WERI-Rb-1 (cell line): ENCODE data around the gene DBF4B.
"Not testable (repeated sequence)": the region's sequence is repeated elsewhere in the genome, so short reads cannot be mapped to it uniquely, and the experiment has no call there.

Experiments used
- DNase-seq: peaks from one replicate; pipeline ENCODE4 v3.0.0-alpha.2; 2020
- H3K27ac ChIP-seq: fragments of 250-450 bp; sonication (Bioruptor Pico); 2 replicates; pipeline ENCODE4 v1.5.1; 2020; ENCODE audit warnings: mild to moderate bottlenecking, moderate library complexity
- H3K27me3 ChIP-seq: fragments of 250-450 bp; sonication (Bioruptor Pico); 2 replicates; pipeline ENCODE4 v1.5.1; 2021; ENCODE audit warnings: mild to moderate bottlenecking, low read depth, moderate library complexity; ENCODE audit not compliant: insufficient read depth, severe bottlenecking
- H3K36me3 ChIP-seq: fragments of 250-450 bp; sonication (Bioruptor Pico); 2 replicates; pipeline ENCODE4 v1.5.1; 2020; ENCODE audit warnings: mild to moderate bottlenecking, moderate library complexity
- H3K4me3 ChIP-seq: 2 replicates; pipeline ENCODE4 v1.5.1; 2011; ENCODE audit warnings: low read depth, mild to moderate bottlenecking, control low read depth, low read length
- H3K9me3 ChIP-seq: fragments of 250-450 bp; sonication (Bioruptor Pico); 2 replicates; pipeline ENCODE4 v1.5.1; 2021; ENCODE audit warnings: mild to moderate bottlenecking, moderate library complexity; ENCODE audit not compliant: severe bottlenecking
- TF ChIP-seq, protein P1 (sequence below): IDR thresholded peaks from 2 replicates; pipeline ENCODE4 v1.5.1; 2011; ENCODE audit warnings: low read depth, mild to moderate bottlenecking, control low read depth, inconsistent platforms, low read length

Gene DBF4B

DNA sequence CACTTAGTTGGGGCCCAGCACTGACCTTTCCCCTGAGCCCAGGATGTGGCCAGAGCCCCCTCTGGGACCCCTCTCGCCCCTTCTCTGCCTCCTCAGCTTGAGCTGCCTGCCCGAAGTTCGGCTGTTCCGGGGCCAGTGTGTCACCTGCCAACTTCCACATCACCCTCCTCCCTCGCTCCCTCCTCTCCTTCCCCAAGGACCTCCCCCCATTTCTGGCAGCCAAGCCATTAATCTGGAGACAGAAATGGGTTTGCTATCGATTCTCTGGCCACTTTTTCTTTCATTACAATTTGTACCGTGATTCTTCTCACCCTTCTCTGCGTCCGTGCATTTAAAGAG, 41.5 kb downstream of the DBF4B start:
- H3K4me3 ChIP-seq: no peak overlapping the region
- peaks cover 45% of the 10 kb centered on the region for H3K36me3 ChIP-seq
- no peak for DNase-seq
- H3K27ac ChIP-seq: peak overlapping the region; percentile 41
- TF ChIP-seq, protein P1, sequence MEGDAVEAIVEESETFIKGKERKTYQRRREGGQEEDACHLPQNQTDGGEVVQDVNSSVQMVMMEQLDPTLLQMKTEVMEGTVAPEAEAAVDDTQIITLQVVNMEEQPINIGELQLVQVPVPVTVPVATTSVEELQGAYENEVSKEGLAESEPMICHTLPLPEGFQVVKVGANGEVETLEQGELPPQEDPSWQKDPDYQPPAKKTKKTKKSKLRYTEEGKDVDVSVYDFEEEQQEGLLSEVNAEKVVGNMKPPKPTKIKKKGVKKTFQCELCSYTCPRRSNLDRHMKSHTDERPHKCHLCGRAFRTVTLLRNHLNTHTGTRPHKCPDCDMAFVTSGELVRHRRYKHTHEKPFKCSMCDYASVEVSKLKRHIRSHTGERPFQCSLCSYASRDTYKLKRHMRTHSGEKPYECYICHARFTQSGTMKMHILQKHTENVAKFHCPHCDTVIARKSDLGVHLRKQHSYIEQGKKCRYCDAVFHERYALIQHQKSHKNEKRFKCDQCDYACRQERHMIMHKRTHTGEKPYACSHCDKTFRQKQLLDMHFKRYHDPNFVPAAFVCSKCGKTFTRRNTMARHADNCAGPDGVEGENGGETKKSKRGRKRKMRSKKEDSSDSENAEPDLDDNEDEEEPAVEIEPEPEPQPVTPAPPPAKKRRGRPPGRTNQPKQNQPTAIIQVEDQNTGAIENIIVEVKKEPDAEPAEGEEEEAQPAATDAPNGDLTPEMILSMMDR: no peak
- no peaks in the 10 kb centered on the region for H3K9me3 ChIP-seq
- H3K27me3 ChIP-seq: no peaks in the 10 kb centered on the region

DNA sequence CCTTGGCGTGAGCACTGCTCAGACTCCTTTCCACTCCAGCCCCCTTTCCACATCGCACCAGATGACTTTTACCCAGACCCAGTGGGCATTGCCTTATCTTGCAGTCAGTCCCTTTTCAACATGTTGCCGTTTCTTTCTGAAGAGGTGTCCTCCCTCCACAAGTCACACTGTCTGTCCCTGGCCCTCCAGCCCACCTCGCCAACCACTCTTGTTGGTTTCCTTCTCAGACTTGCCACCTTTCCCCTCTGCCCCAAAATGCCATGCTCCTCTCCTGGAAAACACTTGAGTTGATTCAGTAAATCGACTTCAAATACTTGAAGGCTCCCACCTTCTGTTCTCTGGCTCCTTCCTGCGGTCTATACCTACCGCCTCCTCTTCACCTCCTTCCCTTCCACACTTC, 42.9 kb downstream of the DBF4B start:
- no peak for DNase-seq
- Histone ChIP-seq H3K36me3 (peaks cover 45% of the 10 kb centered on the region), H3K4me3 (no peak overlapping the region)

DNA sequence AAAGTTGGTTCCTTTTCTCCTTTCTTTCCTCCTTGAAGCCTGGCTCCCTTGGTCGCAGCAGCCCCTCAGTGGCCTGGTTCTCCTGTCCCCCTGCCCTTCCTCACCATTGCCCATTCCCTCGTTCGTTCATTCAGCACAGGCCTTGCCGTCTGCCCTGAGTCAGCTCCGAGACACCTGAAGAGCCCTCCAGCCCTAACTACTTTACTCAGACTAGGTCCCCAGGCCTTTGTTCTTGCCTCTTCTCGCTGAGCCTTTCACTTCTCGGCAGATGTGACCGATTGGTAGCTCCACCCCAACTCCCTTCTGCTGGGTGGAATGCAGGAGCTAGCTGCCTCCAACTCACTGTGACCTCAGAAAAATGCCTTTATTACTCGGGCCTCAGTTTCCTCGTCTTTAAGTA, 43.3 kb downstream of the DBF4B start:
- TF ChIP-seq, protein P1: no peak
- Histone ChIP-seq H3K36me3 (peaks cover 45% of the 10 kb centered on the region), H3K27me3 (no peaks in the 10 kb centered on the region), H3K27ac (no peak overlapping the region), H3K4me3 (no peak overlapping the region), H3K9me3 (no peaks in the 10 kb centered on the region)
- DNase-seq: no peak

More for the DNA sequence above, 42.9 kb downstream of the DBF4B start:
- Histone ChIP-seq H3K9me3 (no peaks in the 10 kb centered on the region), H3K27me3 (no peaks in the 10 kb centered on the region), H3K27ac (no peak overlapping the region)
- TF ChIP-seq, protein P1: no peak

DNA sequence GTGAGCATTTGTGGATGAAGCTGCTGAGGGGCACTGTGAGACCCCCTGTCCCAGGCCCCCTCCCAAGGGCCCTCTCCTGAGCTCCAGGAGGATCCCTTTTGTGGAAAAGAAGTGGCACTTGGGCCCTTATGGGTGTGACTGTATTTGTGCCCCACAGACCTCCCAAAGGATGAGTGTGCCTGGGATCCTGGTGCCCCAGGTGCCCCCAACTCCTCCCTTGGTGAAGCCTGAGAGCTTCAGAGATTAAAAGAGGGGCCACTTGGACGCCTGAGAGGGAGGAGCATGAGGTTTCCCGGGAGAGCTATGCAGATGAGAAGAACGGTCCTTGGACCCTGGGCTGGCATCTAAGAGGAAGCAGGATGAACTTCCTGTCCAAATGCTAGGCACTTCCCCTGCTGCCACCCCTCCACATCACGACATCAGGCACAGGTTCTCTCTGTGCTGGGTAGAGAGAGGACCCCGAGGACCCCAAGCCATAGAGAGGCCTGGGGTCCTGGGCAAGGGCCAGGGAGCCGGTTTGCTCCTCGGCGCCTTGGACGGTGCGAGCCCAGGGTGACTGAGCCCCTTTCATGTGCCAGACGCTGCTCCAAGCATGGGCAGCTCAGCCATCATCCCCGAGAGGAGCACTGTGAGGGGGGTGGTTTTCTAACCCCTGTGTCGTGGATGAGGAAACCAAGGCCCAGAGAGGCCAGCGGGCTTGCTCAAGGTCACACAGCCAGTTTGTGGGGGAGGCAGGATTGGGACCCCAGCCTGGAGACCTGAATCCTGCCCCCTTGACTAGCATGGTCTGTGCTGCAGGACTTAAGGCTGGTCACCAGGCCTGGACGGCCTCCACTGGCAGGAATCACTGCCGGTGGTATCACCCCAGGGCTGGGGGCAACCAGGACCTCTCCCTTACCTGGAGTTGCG, 44.7 kb downstream of the DBF4B start:
- Histone ChIP-seq H3K9me3 (no peaks in the 10 kb centered on the region), H3K27me3 (no peaks in the 10 kb centered on the region), H3K4me3 (no peak overlapping the region), H3K27ac (no peak overlapping the region), H3K36me3 (peaks cover 31% of the 10 kb centered on the region)
- TF ChIP-seq, protein P1: no peak
- no peak for DNase-seq

DNA sequence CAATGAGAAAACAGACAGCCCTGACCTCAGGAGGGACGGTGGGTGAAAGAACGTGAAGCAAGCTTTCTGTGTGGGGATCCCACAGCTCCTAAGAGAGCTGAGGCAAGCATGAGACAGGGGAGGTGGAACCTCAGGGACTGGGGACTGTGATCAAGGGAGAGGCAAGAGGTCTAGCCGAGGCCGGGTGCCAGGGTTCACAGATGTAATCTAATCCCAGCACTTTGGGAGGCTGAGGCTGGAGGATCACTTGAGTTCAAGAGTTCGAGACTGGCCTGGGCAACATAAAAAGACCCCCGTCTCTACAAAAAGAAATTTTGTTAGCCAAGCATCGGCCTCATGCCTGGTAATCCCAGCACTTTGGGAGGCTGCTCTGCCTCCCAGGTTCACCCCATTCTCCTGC, 45.8 kb downstream of the DBF4B start:
- H3K27ac ChIP-seq: no peak overlapping the region
- no peak for DNase-seq
- peaks cover 24% of the 10 kb centered on the region for H3K36me3 ChIP-seq

DNA sequence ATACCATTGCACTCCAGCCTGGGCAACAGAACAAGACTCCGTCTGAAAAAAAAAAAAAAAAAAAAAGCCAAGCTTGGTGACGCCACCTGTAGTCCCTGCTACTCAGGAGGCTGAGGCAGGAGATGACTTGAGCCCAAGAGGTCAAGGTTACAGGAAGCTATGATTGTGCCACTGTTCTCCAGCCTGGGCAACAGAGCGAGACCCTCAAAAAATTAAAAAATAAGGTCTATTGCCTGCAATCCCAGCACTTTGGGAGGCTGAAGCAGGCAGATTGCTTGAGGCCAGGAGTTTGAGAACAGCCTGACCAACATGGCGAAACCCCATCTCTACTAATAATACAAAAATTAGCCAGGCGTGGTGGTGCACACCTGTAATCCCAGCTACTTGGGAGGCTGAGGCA, 46.7 kb downstream of the DBF4B start:
- H3K27me3 ChIP-seq, H3K9me3 ChIP-seq, H3K27ac ChIP-seq, H3K4me3 ChIP-seq, DNase-seq: not testable (repeated sequence)
- H3K36me3 ChIP-seq: peaks cover 21% of the 10 kb centered on the region

More for the DNA sequence above, 45.8 kb downstream of the DBF4B start:
- Histone ChIP-seq H3K27me3 (no peaks in the 10 kb centered on the region), H3K4me3 (no peak overlapping the region), H3K9me3 (no peaks in the 10 kb centered on the region)
- TF ChIP-seq, protein P1: no peak
